ENCODE data around the gene OSBPL9.

GRCh38 chr1:51760872-51761271, 144.0 kb downstream of the OSBPL9 start:
- no peak for TF ChIP-seq CTCF (conservative IDR thresholded peaks at IDR 0.05)
- no peak for TF ChIP-seq EZH2 (IDR thresholded peaks at IDR 0.05; ENCODE audit: low read depth)
